ENCODE results near the gene STK35. TPM values are rescaled to one million over a fixed set of nuclear protein-coding genes. Genes with fewer than 3 reads are reported as not detected.

STK35 gene
- total RNA-seq, 1 experiment from 2014 or later = 14.1 TPM

GRCh38 chr20:2104236-2104635 lies 2.6 kb downstream of the STK35 start:
- no peak for DNase-seq (ENCODE audit: low spot score)

- DNase-seq (ENCODE audit: low spot score) = no peak
These were observed 6.9 kb downstream of the STK35 start for GRCh38 chr20:2108498-2108897.

- DNase-seq (ENCODE audit: low spot score) = peak; percentile 77
These were observed 7.4 kb downstream of the STK35 start for GRCh38 chr20:2108987-2109386.

GRCh38 chr20:2109425-2110210 lies 8.0 kb downstream of the STK35 start:
- DNase-seq (ENCODE audit: low spot score) = peak; percentile 24

GRCh38 chr20:2112910-2113309 lies 11.3 kb downstream of the STK35 start:
- DNase-seq (ENCODE audit: low spot score) = no peak

- DNase-seq (ENCODE audit: low spot score) = no peak
These were observed 12.7 kb downstream of the STK35 start for GRCh38 chr20:2114127-2114959.

GRCh38 chr20:2114990-2115681 lies 13.5 kb downstream of the STK35 start:
- DNase-seq (ENCODE audit: low spot score) = no peak

GRCh38 chr20:2116170-2116940 lies 14.7 kb downstream of the STK35 start:
- DNase-seq (ENCODE audit: low spot score) = no peak

- no peak for DNase-seq (ENCODE audit: low spot score)
These were observed 17.2 kb downstream of the STK35 start for GRCh38 chr20:2118783-2119182.

- DNase-seq (ENCODE audit: low spot score) = no peak
These were observed 21.3 kb downstream of the STK35 start for GRCh38 chr20:2122936-2123335.

GRCh38 chr20:2123720-2124119 lies 22.1 kb downstream of the STK35 start:
- no peak for DNase-seq (ENCODE audit: low spot score)

- no peak for DNase-seq (ENCODE audit: low spot score)
These were observed 23.1 kb downstream of the STK35 start for GRCh38 chr20:2124564-2125213.

- no peak for DNase-seq (ENCODE audit: low spot score)
These were observed 24.0 kb downstream of the STK35 start for GRCh38 chr20:2125474-2126112.

GRCh38 chr20:2127238-2127637 lies 25.6 kb downstream of the STK35 start:
- DNase-seq (ENCODE audit: low spot score) = no peak

- no peak for DNase-seq (ENCODE audit: low spot score)
These were observed 26.9 kb downstream of the STK35 start for GRCh38 chr20:2128542-2128941.

GRCh38 chr20:2130062-2130591 lies 28.5 kb downstream of the STK35 start:
- DNase-seq (ENCODE audit: low spot score) = no peak

GRCh38 chr20:2130683-2131082 lies 29.1 kb downstream of the STK35 start:
- DNase-seq (ENCODE audit: low spot score) = no peak

GRCh38 chr20:2131366-2131765 lies 29.7 kb downstream of the STK35 start:
- DNase-seq (ENCODE audit: low spot score) = peak; percentile 72

- no peak for DNase-seq (ENCODE audit: low spot score)
These were observed 30.9 kb downstream of the STK35 start for GRCh38 chr20:2132461-2132901.
